Hematopoietic multipotent progenitor cell treated with erythropoietin and hydrocortisone succinate and interleukin-3 and kit ligand, for 4 days (in vitro differentiated cells): ENCODE measurements around the gene OPALIN.
A peak's percentile ranks its signal among the peaks of the same experiment; 100 is the strongest.

Experiments used
- DNase-seq: peaks from one replicate; pipeline ENCODE4 v3.0.0-alpha.2; 2015

Gene OPALIN, protein sequence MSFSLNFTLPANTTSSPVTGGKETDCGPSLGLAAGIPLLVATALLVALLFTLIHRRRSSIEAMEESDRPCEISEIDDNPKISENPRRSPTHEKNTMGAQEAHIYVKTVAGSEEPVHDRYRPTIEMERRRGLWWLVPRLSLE

GRCh38 chr10:96358851-96359540 lies at the start of gene OPALIN:
Gene OPALIN, minus strand, starts transcription at chr10:96359002. Its CDS starts 106 bp downstream, at chr10:96358896.
- DNase-seq = no peak

GRCh38 chr10:96408201-96408600 lies 49.4 kb upstream of the OPALIN start:
- DNase-seq = no peak

- no peak for DNase-seq
Measured at GRCh38 chr10:96407560-96408069, 48.8 kb upstream of the OPALIN start.

- no peak for DNase-seq
Measured at GRCh38 chr10:96406091-96406490, 47.3 kb upstream of the OPALIN start.

GRCh38 chr10:96402417-96403305 lies 43.9 kb upstream of the OPALIN start:
- DNase-seq = no peak

DNA sequence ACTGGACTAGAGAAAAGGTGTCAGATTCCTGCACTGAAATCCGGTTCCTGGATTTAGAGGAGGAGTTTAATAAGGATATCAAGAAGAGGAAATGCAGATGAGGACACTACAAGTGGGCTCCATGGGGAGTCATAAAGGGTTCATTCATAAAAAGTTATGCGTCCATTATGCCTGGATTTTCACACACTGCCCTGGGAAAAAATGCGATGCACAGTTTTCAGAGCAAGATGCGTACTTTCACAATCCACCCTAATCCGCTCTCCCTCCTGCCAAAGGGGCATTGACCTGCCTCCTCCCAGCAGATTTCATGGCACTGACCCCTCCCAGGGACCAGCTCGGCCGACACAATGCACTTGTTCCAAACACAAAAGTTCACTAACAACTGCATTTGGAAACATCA lies 42.2 kb upstream of the OPALIN start:
- no peak for DNase-seq

GRCh38 chr10:96400465-96400864 lies 41.7 kb upstream of the OPALIN start:
- no peak for DNase-seq

GRCh38 chr10:96397902-96398301 lies 39.1 kb upstream of the OPALIN start:
- DNase-seq = no peak

- DNase-seq = peak; percentile 89
Measured at GRCh38 chr10:96395931-96396877, 37.4 kb upstream of the OPALIN start.

GRCh38 chr10:96390460-96390864 lies 31.7 kb upstream of the OPALIN start:
- no peak for DNase-seq

- DNase-seq = no peak
Measured at GRCh38 chr10:96389785-96390184, 31.0 kb upstream of the OPALIN start.

DNA sequence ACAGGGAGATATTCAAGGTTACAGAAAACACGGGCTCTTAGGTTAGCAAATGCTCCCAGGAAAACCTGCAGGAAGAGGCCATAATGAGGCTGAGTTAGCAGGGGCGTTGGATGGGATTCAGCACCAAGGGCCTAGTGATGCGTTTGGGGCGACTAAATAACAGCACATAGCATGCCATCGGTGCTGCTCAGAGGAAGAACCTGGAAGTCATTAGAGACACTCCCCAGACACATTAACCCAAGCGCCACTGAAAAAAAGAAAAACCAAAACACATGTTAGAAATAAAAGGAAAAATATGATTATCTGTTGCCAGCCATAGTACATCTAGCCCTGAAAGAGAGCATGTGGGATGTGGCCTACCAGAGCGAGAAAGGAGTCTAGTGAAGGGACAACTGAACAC lies 28.8 kb upstream of the OPALIN start:
- DNase-seq = no peak

DNA sequence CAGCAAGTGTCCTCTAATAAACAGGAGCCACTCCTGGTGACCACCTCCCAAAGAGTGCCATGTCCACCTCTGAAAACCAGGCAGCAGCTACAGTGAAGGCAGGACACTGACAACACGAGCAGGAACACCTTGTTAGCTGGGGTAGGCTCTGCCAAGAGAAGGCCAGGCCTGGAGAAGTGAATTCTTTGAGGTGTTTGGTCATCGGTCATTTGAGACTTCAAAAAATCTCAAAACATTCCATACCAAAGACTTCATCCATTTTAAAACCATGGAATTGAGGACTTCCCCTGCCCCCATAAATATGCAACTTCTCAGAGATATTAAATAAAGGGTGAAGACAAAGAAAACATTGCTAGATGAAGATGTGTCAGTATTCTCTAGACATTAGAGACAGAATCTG lies 28.4 kb upstream of the OPALIN start:
- no peak for DNase-seq

GRCh38 chr10:96384506-96384905 lies 25.7 kb upstream of the OPALIN start:
- DNase-seq = no peak

- DNase-seq = no peak
Measured at GRCh38 chr10:96380821-96381220, 22.0 kb upstream of the OPALIN start.

GRCh38 chr10:96379758-96380157 lies 21.0 kb upstream of the OPALIN start:
- DNase-seq = no peak

DNA sequence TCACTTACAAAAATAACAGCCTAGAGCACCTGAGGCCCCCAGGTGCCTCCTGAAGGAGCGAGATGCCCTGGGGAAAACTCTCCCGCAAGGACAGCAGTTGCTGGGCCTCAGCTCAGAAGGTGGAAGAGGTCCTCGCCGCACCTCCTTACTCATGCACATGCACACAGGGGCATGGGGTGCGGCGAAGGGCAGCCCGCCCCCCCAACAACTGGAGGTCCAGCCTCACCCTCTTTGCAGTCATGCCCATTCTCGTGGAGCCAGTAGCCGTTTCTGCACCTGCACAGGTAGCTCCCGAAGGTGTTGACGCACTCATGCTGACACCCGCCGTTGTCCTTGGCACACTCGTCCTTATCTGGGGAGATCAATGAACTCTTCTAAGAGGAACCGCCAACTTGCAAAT lies 19.9 kb upstream of the OPALIN start:
- DNase-seq = no peak

GRCh38 chr10:96377816-96378294 lies 19.1 kb upstream of the OPALIN start:
- DNase-seq = no peak

DNA sequence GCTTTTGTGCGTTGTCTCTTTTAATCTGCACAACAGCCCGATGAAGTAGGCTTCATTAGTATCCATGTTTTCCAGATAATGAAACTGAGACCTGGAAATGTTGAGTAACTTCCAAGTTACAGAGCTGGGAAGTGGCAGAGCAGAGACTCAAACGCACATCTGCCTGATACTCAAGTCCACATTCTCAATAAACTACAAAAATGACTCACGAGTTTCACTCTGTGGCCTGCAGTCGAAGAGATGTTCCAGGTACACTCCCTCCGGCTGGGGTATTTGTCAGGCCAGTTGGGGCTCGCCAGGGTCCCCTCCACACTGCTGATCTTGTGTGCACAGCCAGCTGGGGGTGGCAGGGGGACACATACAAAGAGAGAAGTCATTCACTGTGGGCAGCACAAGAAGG lies 17.7 kb upstream of the OPALIN start:
- DNase-seq = no peak

GRCh38 chr10:96374985-96375830 lies 16.4 kb upstream of the OPALIN start:
- peak; percentile 91 for DNase-seq

- DNase-seq = no peak
Measured at GRCh38 chr10:96374639-96374984, 15.8 kb upstream of the OPALIN start.

DNA sequence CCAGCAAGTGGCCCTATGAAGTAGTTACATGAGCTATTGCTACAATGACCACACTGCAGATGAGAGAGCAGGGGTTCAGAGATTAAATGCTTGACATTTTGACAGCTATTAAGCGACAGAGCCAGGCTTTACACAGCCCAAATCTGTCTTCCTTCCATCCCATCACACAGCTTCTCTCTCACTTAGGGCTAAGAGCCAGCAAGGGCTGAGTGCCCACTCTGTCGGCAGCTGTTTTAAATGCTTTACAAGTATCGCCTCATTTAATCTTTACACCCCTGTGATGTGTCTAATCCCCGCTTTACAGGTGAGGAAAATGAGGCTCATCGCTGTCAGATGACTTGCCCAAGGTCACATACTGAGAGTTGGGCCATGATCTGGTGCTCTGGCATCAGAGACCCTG lies 15.2 kb upstream of the OPALIN start:
- no peak for DNase-seq
